GM18951 (cell line): Measurements from ENCODE around the gene KLHDC4.

Experiments used
- POLR2A ChIP-seq: IDR thresholded peaks from 4 replicates; pipeline ENCODE4 v1.6.1; 2011; ENCODE audit warnings: mild to moderate bottlenecking; ENCODE audit not compliant: insufficient read length, insufficient read depth; ENCODE audit errors: extremely low read depth
- in situ Hi-C: fragments of 300-500 bp; cut with MboI; formaldehyde crosslinking; loops from one replicate; pipeline ENCODE4 v1.12.0; 2022; ENCODE audit warnings: low sequenced_read_pairs, mixed read lengths, inconsistent platforms; ENCODE audit not compliant: unreplicated experiment

KLHDC4 gene

GRCh38 chr16:87709677-87710076, 56.1 kb downstream of the KLHDC4 start:
- in situ Hi-C loops = no loop called here
- TF ChIP-seq POLR2A = no peak

DNA sequence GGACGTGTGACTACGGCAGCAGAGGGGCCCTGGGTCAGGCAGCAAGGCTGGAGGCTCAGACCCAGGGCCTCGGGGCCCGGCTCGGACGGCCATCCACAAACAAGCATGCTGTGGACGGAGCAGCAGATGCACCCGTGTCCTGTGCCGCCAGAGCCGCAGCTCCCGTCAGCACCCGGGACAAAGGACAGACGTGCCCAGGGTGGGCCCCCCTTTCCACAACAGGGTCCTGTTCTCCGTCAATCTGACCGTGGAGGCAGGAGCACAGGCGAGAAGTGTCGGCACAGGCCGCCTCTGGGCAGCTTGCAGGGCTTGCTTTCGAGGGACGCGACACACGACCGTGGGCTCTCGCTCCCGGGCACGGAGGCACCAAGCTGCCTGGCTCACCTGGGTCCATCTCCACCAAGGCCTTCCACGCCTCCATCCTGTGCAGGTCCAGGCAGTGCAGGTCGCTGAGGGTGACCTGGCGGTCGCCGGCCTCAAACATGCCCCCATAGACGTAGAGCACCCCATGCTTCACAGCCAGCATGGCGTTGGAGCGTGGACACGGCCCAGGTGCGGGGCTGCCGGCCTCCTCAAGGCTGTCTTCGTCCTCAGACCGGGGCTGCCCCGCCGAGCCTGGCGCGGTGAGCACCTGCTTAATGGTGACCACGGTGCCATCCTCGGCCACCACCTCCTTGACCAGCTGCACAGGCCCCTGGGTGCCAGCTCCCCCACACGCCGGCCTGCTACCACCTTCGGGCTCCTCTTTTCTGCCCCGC, 56.7 kb downstream of the KLHDC4 start:
- TF ChIP-seq POLR2A = no peak
- in situ Hi-C loops = no loop called here

DNA sequence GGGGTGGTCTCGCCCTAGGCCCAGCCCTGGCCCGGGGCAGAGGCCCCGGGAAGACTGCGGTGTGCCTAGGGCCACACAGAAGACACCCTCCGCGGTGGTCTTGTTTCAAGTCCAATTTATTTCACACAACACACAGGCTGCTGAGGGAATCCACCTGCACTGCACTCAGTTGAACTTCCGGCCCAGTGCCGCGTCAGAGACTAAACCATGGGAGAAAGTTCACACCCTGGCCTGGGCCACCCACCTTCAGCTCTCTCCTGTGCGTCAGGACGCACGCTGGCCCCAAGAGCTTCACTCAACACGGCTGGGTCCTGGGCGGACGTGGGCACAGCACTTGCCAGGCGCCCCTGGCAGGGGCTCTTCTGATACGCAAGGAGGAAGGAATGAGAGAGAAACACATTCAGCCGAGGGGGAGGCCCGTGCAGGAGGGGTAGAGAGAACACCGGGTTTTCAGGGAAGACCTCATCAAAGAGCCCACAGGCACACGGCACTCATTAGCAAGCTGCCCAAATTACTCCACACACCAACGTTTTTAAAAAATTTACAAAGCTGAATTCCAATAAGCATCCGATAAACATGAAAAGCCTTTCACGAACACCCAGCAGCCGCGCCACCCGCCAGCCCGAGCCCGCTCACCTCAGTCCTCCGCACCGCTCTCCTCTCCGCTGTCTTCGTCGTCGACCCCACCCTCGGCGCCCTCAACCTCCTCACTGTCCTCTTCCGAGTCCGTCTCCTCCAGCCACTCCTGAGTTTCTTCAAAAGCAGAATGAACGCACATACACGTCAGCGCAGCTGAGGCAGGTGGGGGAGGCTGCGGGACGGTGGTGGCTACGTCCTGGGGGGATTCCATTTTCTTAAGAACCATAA, 57.8 kb downstream of the KLHDC4 start:
- in situ Hi-C loops = no loop called here
- no peak for TF ChIP-seq POLR2A

DNA sequence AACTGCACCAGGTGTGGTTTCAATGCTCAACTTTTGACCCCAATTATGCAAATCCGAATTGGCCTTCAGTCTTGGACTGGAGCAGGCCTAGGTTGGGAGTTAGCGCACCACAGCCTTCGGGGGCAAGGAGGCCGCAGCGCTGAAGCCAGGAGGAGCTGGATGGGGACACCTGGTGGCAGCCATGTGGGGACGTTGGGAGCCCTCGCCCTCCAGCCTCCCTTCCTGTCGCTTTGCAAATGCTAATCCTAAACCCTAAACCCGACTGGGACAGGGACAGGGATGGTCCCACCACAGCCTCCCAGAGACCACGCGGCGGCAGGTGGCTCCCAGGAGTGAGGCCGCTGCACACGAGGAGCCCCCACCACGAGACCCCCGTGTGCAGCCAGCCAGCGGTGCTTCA, 58.7 kb downstream of the KLHDC4 start:
- no peak for TF ChIP-seq POLR2A
- in situ Hi-C loops = no loop called here

DNA sequence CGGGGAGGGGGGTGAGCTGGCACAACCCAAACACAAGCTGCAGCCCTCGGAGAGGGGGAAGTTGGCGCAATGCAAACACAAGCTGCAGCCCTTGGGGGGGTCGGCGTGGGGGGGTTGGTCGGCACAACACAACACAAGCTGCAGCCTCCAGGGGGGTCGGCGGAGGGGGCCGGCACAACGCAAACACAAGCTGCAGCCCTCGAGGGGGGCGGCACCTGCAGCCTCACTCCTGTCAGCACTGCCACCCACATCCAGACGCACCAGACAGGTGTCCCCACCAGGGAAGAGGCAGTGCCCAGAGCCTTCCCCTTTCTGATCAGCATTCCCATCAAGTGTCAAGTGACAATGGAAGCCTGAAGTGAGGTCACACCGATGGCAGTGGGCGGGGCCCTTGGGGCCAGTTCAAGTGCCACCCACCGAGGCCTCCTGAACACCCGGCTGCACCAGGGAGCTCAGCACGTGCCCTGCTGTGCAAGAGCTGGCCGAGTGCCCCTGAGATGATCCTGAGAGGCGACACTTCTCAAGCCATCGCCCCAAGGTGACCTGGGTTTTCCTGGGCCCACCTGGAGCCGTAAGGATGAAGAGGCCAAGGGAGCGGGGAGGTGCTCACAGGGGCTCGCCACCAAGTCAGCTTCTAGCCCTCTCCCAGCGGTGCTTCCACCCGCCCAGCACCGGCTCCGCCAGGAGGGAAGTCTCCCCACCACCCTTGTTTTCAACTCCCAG, 59.3 kb downstream of the KLHDC4 start:
- in situ Hi-C loops = no loop called here
- TF ChIP-seq POLR2A = no peak

GRCh38 chr16:87705771-87706277, 60.0 kb downstream of the KLHDC4 start:
- TF ChIP-seq POLR2A = no peak
- in situ Hi-C loops = no loop called here

DNA sequence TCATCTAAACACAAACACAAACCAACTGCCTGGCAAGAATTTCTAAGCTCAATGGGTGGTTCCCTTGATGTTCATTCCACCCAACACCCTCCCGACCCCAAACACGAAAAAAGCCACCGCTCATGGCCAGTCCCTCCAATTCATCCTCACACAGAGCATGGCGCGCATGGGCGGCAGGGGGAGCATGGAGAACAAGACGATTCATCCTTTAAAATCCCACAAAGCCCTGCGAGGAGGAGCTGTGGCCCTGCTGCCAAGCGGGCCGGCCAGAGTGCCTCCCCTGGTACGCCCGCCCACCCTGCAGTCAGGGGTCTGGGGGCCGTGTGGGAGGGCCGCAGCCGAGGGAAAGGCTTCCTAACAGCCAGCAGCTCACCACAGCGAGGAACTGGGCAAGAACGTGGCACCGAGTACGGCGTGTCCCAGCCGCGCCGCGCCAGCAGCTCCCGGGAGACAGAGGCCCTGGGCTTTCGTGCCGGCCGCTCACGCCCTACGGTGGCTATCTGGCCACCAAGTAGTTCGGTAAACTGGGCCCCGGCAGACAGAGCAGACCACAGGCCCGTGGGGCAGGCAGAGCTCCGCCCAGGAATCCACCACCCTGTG, 60.9 kb downstream of the KLHDC4 start:
- in situ Hi-C loops = no loop called here
- no peak for TF ChIP-seq POLR2A

DNA sequence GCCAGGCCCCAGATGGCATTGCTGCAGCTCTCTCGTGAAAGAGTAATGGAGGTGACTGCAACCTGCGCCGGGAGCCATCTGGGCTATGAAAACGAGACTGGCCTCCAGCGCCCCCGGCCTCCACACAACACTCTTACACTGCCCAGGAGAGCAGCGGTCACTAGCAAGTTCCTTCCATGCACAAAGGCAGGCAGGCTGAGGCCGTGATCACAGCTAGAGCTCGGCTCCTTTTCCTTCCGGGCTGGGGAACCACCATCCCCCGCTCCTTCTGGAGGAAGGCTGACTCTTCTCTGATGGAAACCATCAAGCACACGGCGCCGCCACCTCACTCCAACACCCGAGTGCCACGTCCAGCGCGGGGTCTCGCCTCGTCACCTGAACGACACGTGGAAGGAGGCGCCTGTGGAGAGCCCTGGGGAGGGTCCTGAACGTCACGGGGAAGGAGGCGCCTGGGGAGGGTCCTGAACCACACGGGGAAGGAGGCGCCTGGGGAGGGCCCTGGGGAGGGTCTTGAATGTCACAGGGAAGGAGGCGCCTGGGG, 61.9 kb downstream of the KLHDC4 start:
- in situ Hi-C loops = no loop called here
- TF ChIP-seq POLR2A = no peak

- TF ChIP-seq POLR2A = no peak
- in situ Hi-C loops = no loop called here
Observed at GRCh38 chr16:87703071-87703470, 62.7 kb downstream of the KLHDC4 start.

DNA sequence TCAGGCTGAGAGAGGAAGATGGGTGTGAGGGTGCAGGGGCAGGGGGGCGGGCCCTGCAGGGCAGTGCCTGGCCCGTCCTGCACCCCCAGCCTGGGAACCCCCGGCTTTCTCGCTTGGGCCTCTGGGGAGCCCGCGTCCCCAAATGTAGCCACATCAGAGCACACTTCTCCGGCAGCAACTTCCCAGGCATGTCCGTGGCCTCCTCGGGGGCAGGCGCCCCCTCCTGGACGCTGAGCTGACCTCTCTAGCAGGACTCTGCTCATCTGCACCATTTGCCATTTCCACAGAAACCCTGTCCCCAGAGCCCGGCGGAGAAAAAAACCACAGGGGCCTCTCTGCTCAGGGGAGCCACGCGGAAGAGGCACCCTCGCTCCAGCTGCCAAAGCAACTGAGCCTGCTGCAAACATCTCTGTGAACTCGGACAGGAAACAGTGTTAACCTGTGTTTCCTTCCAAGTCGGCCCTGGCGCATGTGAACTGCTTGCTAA, 63.4 kb downstream of the KLHDC4 start:
- no peak for TF ChIP-seq POLR2A
- in situ Hi-C loops = no loop called here

DNA sequence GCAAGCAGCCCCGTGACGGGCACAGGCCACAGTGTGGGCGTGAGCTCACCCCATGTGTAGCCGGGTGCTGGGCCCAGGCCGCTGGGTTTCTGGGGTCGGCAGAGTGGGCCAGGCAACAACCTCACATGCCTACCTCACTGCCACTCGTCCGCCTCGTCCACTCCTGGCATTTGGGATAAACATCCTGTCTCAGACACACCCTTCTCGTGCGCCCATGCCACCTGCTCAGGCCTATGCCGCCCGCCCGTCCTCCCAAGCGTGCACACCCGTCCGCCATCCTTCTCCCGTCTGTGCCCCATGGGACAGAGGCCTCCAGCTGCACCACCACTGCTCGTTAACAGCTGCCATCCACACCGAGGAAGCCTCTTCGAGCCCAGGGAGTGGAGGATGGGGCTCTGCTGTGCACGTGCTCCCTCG, 64.3 kb downstream of the KLHDC4 start:
- no peak for TF ChIP-seq POLR2A
- in situ Hi-C loops = no loop called here

GRCh38 chr16:87701078-87701460, 64.7 kb downstream of the KLHDC4 start:
- TF ChIP-seq POLR2A = no peak
- in situ Hi-C loops = no loop called here
